HepG2 (cell line): ENCODE data around the gene NGFR. TPM values are rescaled to one million over a fixed set of nuclear protein-coding genes. Genes with fewer than 3 reads are reported as not detected.

Experiments used
- ATAC-seq: fragments of 200-7000 bp; cut with Tn5 transposase; 3 replicates; pipeline ENCODE4 v1.9.1; 2020; ENCODE audit warnings: mild to moderate bottlenecking, moderate library complexity
- BruUV-seq: library from RNA; stranded (reverse); fragments of 400-500 nt; replicated peaks from 2 replicates; lab custom pipeline; 2021; lab: Mats Ljungman, UMichigan
- CTCF ChIA-PET: fragments of 300-600 bp; formaldehyde crosslinking; extraction: SDS; loops from one replicate; lab custom pipeline; 2021; ENCODE audit warnings: low total read pairs, inconsistent platforms, low intra/inter-chr PET ratio; lab: Yijun Ruan, JAX
- POLR2A ChIA-PET: fragments of 350-600 bp; sonication (Branson Sonifier 250); formaldehyde crosslinking; loops from one replicate; lab custom pipeline; 2020; ENCODE audit warnings: antibody characterized with exemption, inconsistent platforms; lab: Yijun Ruan, JAX
- DNase-seq: peaks from one replicate; pipeline ENCODE4 v3.0.0-alpha.2; 2015; ENCODE audit warnings: low spot score
- FAIRE-seq: peaks from 3 replicates; lab custom pipeline; 2011; peaks lifted over from hg19 to GRCh38; lab: Jason Lieb, UNC
- H2AFZ ChIP-seq: one replicate; pipeline ENCODE4 v1.6.1; 2011; ENCODE audit warnings: low read length, inconsistent platforms
- H3K27ac ChIP-seq: fragments of 300-600 bp; 3 replicates; pipeline ENCODE4 v1.8.0; 2011; ENCODE audit warnings: mixed run types, mild to moderate bottlenecking, mixed read lengths, low read length, inconsistent platforms; ENCODE audit not compliant: insufficient read depth; ENCODE audit errors: extremely low read length
- H3K27me3 ChIP-seq, 2 experiments: fragments of 200-600 bp in 1 of 2; 2 replicates in 1 of 2; 3 replicates in 1 of 2; pipeline versions ENCODE4 v1.6.0 to v1.8.0; 2011; ENCODE audit warnings: low read length in 2 of 2, mild to moderate bottlenecking in 2 of 2, moderate library complexity in 2 of 2, inconsistent platforms in 1 of 2; ENCODE audit not compliant: insufficient read depth in 2 of 2, control insufficient read depth in 1 of 2
- H3K36me3 ChIP-seq, 2 experiments: fragments of 200-600 bp in 1 of 2; replicated peaks in 1 of 2; 2 replicates in 1 of 2; 3 replicates in 1 of 2; pipeline versions ENCODE4 v1.5.1 to v1.8.0; 2011; ENCODE audit warnings: low read length in 2 of 2, inconsistent platforms in 1 of 2; ENCODE audit not compliant: insufficient read depth in 2 of 2, control insufficient read depth in 1 of 2
- H3K4me1 ChIP-seq: 2 replicates; pipeline ENCODE4 v1.5.1; 2012; ENCODE audit warnings: low read length, inconsistent platforms; ENCODE audit not compliant: insufficient read depth
- H3K4me2 ChIP-seq: 2 replicates; pipeline ENCODE4 v1.6.0; 2011; ENCODE audit warnings: low read depth, low read length, inconsistent platforms
- H3K4me3 ChIP-seq, 3 experiments: fragments of 200-600 bp in 1 of 3; sonication (generic), shearing (Covaris generic) in 1 of 3; replicated peaks in 1 of 3; 2 replicates each; pipeline ENCODE4 v1.5.1; 2011 to 2016; ENCODE audit warnings: low read length in 3 of 3, inconsistent platforms in 2 of 3, low read depth in 2 of 3, mild to moderate bottlenecking in 2 of 3, control low read depth in 1 of 3, mixed read lengths in 1 of 3; ENCODE audit not compliant: insufficient read depth in 1 of 3
- H3K79me2 ChIP-seq: one replicate; pipeline ENCODE4 v1.6.1; 2011; ENCODE audit warnings: low read length, inconsistent platforms; ENCODE audit not compliant: insufficient read depth
- H3K9ac ChIP-seq: 2 replicates; pipeline ENCODE4 v1.6.0; 2011; ENCODE audit warnings: mild to moderate bottlenecking, low read depth, low read length, inconsistent platforms; ENCODE audit not compliant: insufficient read depth
- H3K9me3 ChIP-seq: 2 replicates; pipeline ENCODE4 v1.5.1; 2012; ENCODE audit warnings: mild to moderate bottlenecking, low read length
- H4K20me1 ChIP-seq: 2 replicates; pipeline ENCODE4 v1.6.0; 2011; ENCODE audit warnings: inconsistent platforms, mild to moderate bottlenecking, low read length, moderate library complexity; ENCODE audit not compliant: insufficient read depth
- ZNF121 ChIP-seq: sonication (generic); formaldehyde crosslinking; IDR thresholded peaks from 2 replicates; pipeline ENCODE4 v1.5.0; 2020; ENCODE audit warnings: mild to moderate bottlenecking, missing genetic modification reagents
- WGBS: methylation state at CpG from one replicate; pipeline ENCODE4 v1.1.6; 2017; ENCODE audit warnings: low lambda C conversion rate; 5-methylcytosine and 5-hydroxymethylcytosine counted together
- in situ Hi-C: cut with HindIII; loops from 2 replicates; pipeline ENCODE4 v1.10.0; 2017; ENCODE audit warnings: low pct_unique_long_range_greater_than_20kb; ENCODE audit not compliant: extremely low pct_ligation_motif_present
- intact Hi-C: fragments of 100-400 bp; cut with micrococcal nuclease; formaldehyde crosslinking; loops from one replicate; pipeline ENCODE4 v1.10.0; 2022; ENCODE audit not compliant: unreplicated experiment
- polyA plus RNA-seq, 8 experiments: library from polyadenylated mRNA; depleted of rRNA in 3 of 8; stranded (reverse) in 7 of 8; unstranded in 1 of 8; fragments of >200 nt; fragmentation: Illumina TruSeq in 4 of 8; extraction: Trizol in 4 of 8; gene quantifications; 2 replicates each; pipeline versions ENCODE4 v1.2.1 to v1.2.3, GENCODE V29; 2011 to 2016; ENCODE audit warnings: low read depth in 4 of 8, missing spikeins in 1 of 8, mixed read lengths in 1 of 8; ENCODE audit not compliant: insufficient read depth in 1 of 8
- total RNA-seq, 5 experiments: library from RNA; depleted of rRNA; stranded (reverse); fragments of >200 nt; fragmentation: Illumina TruSeq; extraction: Trizol; gene quantifications; 2 replicates each; pipeline ENCODE4 v1.2.3, GENCODE V29; 2016; ENCODE audit warnings: low read depth in 1 of 5
- TF ChIP-seq, protein P1 (sequence below): sonication (generic); formaldehyde crosslinking; IDR thresholded peaks from 2 replicates; pipeline ENCODE4 v1.5.1; 2020; ENCODE audit warnings: mild to moderate bottlenecking, missing genetic modification reagents, moderate library complexity
- TF ChIP-seq, protein P2 (sequence below): sonication (generic); formaldehyde crosslinking; IDR thresholded peaks from 2 replicates; pipeline ENCODE4 v1.5.0; 2020; ENCODE audit warnings: mild to moderate bottlenecking, missing genetic modification reagents, moderate library complexity

Gene NGFR
- total and polyA plus RNA-seq, 2 of the 13 experiments (the other 11 are each of a cell fraction or from before 2014, with no cell fraction given) = 1.1 to 1.8 TPM

DNA sequence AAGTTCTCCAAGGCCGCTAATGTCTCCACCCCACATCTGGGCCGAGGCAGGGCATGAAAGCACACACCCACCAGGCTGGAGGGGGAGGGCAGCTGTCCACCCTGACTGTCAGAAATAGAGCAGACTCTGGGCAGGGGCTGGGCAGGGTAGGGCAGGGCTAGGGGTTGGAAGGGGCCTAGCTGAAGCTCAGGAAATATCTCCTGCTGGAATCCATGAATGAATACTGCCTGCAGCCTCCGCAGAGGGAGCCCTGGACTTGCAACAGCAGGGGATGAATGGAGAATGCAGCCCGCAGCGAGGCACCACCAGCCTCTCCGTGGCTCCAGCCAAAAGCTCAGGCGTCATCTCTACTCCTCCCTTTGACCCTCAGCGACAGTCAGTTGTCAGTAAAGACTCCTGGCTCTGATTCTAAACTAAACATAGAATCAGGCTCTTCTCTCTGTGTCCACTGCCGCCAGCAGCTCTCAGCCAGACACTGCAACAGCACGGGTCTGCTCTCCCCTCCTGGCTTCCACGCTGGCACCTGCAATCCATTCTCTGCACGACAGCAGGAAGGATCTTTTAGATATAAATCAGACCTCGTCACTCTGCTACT lies 23.9 kb upstream of the NGFR start:
- ATAC-seq = peak; percentile 55
- ChIA-PET CTCF (no interaction called here), POLR2A (interaction anchor here (1.0 kb wide), 1 partner anchor 56 kb away, joined by 5 read pairs; the partner anchor contains the start of gene PHB1)
- H3K27me3 ChIP-seq = peaks cover 7 to 64% of the 10 kb centered on the region in 2 experiments
- H3K36me3 ChIP-seq = no peaks in the 10 kb centered on the region
- no peak overlapping the region for H3K4me3 ChIP-seq
- in situ Hi-C loops (no loop called here), intact Hi-C loops (no loop called here)
- no peak overlapping the region for H3K27ac ChIP-seq
- DNase-seq = peak; percentile 16
- no TSS peak for BruUV-seq
- no peak overlapping the region for H2AFZ ChIP-seq
- H3K9me3 ChIP-seq = no peaks in the 10 kb centered on the region; the same call in 1 of the 2 replicates
- no peak overlapping the region for H3K9ac ChIP-seq
- no peaks in the 10 kb centered on the region for H4K20me1 ChIP-seq
- TF ChIP-seq, protein P1, sequence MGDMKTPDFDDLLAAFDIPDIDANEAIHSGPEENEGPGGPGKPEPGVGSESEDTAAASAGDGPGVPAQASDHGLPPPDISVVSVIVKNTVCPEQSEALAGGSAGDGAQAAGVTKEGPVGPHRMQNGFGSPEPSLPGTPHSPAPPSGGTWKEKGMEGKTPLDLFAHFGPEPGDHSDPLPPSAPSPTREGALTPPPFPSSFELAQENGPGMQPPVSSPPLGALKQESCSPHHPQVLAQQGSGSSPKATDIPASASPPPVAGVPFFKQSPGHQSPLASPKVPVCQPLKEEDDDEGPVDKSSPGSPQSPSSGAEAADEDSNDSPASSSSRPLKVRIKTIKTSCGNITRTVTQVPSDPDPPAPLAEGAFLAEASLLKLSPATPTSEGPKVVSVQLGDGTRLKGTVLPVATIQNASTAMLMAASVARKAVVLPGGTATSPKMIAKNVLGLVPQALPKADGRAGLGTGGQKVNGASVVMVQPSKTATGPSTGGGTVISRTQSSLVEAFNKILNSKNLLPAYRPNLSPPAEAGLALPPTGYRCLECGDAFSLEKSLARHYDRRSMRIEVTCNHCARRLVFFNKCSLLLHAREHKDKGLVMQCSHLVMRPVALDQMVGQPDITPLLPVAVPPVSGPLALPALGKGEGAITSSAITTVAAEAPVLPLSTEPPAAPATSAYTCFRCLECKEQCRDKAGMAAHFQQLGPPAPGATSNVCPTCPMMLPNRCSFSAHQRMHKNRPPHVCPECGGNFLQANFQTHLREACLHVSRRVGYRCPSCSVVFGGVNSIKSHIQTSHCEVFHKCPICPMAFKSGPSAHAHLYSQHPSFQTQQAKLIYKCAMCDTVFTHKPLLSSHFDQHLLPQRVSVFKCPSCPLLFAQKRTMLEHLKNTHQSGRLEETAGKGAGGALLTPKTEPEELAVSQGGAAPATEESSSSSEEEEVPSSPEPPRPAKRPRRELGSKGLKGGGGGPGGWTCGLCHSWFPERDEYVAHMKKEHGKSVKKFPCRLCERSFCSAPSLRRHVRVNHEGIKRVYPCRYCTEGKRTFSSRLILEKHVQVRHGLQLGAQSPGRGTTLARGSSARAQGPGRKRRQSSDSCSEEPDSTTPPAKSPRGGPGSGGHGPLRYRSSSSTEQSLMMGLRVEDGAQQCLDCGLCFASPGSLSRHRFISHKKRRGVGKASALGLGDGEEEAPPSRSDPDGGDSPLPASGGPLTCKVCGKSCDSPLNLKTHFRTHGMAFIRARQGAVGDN (CRISPR knock-in tag) = peak; percentile 13; the same call in 1 of the 2 replicates
- TF ChIP-seq, protein P2, sequence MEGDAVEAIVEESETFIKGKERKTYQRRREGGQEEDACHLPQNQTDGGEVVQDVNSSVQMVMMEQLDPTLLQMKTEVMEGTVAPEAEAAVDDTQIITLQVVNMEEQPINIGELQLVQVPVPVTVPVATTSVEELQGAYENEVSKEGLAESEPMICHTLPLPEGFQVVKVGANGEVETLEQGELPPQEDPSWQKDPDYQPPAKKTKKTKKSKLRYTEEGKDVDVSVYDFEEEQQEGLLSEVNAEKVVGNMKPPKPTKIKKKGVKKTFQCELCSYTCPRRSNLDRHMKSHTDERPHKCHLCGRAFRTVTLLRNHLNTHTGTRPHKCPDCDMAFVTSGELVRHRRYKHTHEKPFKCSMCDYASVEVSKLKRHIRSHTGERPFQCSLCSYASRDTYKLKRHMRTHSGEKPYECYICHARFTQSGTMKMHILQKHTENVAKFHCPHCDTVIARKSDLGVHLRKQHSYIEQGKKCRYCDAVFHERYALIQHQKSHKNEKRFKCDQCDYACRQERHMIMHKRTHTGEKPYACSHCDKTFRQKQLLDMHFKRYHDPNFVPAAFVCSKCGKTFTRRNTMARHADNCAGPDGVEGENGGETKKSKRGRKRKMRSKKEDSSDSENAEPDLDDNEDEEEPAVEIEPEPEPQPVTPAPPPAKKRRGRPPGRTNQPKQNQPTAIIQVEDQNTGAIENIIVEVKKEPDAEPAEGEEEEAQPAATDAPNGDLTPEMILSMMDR = peak; percentile 17; the same call in 1 of the 2 replicates
- TF ChIP-seq ZNF121 (CRISPR knock-in tag) = no peak
- peaks cover 33% of the 10 kb centered on the region for H3K4me1 ChIP-seq
- H3K4me2 ChIP-seq = peak overlapping the region; percentile 34
- H3K79me2 ChIP-seq = no peaks in the 10 kb centered on the region
- 8% methylated on average over 11 of the region's 13 CpGs for WGBS
- no peak for FAIRE-seq
